Lower lobe of right lung (tissue), 2 donors: ENCODE results near the gene ARHGAP24. TPM values are rescaled to one million over a fixed set of nuclear protein-coding genes. Genes with fewer than 3 reads are reported as not detected.

ENCODE experiments used
- ATAC-seq, 2 donors: fragments of 200-7000 bp; cut with Tn5 transposase; one replicate each; pipeline ENCODE4 v1.9.1; 2020 to 2022; ENCODE audit warnings: mild to moderate bottlenecking in 2 of 2, moderate library complexity in 2 of 2
- DNase-seq: peaks from one replicate; pipeline ENCODE4 v3.0.0-alpha.2; 2020
- H3K27ac ChIP-seq: fragments of 200-600 bp; one replicate; pipeline ENCODE4 v1.8.0; 2022
- H3K27me3 ChIP-seq: fragments of 200-600 bp; one replicate; pipeline ENCODE4 v1.8.0; 2022; ENCODE audit warnings: low read depth
- H3K36me3 ChIP-seq: fragments of 200-600 bp; one replicate; pipeline ENCODE4 v1.8.0; 2022; ENCODE audit warnings: mild to moderate bottlenecking
- H3K4me1 ChIP-seq: fragments of 200-600 bp; one replicate; pipeline ENCODE4 v1.8.0; 2022
- H3K4me3 ChIP-seq: fragments of 200-600 bp; one replicate; pipeline ENCODE4 v1.8.0; 2022; ENCODE audit warnings: mild to moderate bottlenecking
- H3K9me3 ChIP-seq: fragments of 200-600 bp; one replicate; pipeline ENCODE4 v1.8.0; 2022
- intact Hi-C: fragments of 100-400 bp; cut with DNase I; formaldehyde crosslinking; loops from one replicate; pipeline ENCODE4 v1.11.0; 2022
- total RNA-seq: library from RNA; stranded (reverse); fragmentation: NEBNext Ultra II Directional; extraction: Animal tissue kit (Norgen Biotek cat#: 25700); gene quantifications from one replicate; pipeline ENCODE4 v1.2.1, GENCODE V29; 2021
- TF ChIP-seq, protein P1 (sequence below): fragments of 200-600 bp; IDR thresholded peaks from one replicate; pipeline ENCODE4 v1.8.0; 2022; ENCODE audit warnings: antibody characterized with exemption, mild to moderate bottlenecking
- donor health status: DM: no; HTN: yes; CAD: no; lungs with severe emphysema.

ARHGAP24 gene
- total RNA-seq, 1 donor from 2014 or later, result 28.7 TPM

- ATAC-seq, result no peak
- intact Hi-C loops, result no loop called here
- H3K4me1 ChIP-seq, result no peaks in the 10 kb centered on the region
- no peaks in the 10 kb centered on the region for H3K27me3 ChIP-seq
- H3K9me3 ChIP-seq, result no peaks in the 10 kb centered on the region
- no peak overlapping the region for H3K27ac ChIP-seq
- H3K36me3 ChIP-seq, result no peaks in the 10 kb centered on the region
- no peak overlapping the region for H3K4me3 ChIP-seq
- TF ChIP-seq, protein P1, sequence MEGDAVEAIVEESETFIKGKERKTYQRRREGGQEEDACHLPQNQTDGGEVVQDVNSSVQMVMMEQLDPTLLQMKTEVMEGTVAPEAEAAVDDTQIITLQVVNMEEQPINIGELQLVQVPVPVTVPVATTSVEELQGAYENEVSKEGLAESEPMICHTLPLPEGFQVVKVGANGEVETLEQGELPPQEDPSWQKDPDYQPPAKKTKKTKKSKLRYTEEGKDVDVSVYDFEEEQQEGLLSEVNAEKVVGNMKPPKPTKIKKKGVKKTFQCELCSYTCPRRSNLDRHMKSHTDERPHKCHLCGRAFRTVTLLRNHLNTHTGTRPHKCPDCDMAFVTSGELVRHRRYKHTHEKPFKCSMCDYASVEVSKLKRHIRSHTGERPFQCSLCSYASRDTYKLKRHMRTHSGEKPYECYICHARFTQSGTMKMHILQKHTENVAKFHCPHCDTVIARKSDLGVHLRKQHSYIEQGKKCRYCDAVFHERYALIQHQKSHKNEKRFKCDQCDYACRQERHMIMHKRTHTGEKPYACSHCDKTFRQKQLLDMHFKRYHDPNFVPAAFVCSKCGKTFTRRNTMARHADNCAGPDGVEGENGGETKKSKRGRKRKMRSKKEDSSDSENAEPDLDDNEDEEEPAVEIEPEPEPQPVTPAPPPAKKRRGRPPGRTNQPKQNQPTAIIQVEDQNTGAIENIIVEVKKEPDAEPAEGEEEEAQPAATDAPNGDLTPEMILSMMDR, result no peak
- DNase-seq, result no peak
These were observed 398.6 kb downstream of the ARHGAP24 start for GRCh38 chr4:85873566-85873965.

DNA sequence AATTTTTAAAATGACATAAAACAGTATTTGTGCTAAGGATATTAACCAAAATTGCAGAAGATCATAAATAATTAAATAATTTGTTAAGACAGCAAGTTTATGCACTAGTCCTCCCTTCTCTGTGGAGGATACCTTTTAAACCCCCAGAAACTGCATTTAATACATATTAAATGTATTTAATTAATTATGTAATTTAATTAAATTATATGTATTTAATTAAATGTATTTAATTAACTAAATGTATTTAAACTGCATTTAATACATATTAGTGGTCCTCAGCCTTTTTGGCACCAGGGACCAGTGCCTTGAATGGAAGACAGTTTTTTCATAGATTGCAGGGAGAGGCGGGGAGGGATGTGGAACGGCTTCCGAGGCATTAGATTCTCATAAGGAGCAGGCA, 404.6 kb downstream of the ARHGAP24 start:
- no peak for DNase-seq
- H3K4me1 ChIP-seq, result no peaks in the 10 kb centered on the region
- intact Hi-C loops, result no loop called here
- TF ChIP-seq, protein P1, result no peak
- no peaks in the 10 kb centered on the region for H3K36me3 ChIP-seq
- no peaks in the 10 kb centered on the region for H3K27me3 ChIP-seq
- no peak for ATAC-seq
- H3K9me3 ChIP-seq, result no peaks in the 10 kb centered on the region
- H3K27ac ChIP-seq, result no peak overlapping the region
- no peak overlapping the region for H3K4me3 ChIP-seq

- TF ChIP-seq, protein P1, result no peak
- no peak for DNase-seq
- H3K4me3 ChIP-seq, result no peak overlapping the region
- H3K27ac ChIP-seq, result no peak overlapping the region
- intact Hi-C loops, result no loop called here
- H3K4me1 ChIP-seq, result no peaks in the 10 kb centered on the region
- no peaks in the 10 kb centered on the region for H3K36me3 ChIP-seq
- ATAC-seq, result no peak
- H3K27me3 ChIP-seq, result no peaks in the 10 kb centered on the region
- no peaks in the 10 kb centered on the region for H3K9me3 ChIP-seq
These were observed 408.2 kb downstream of the ARHGAP24 start for GRCh38 chr4:85883180-85883579.

GRCh38 chr4:85884251-85884650, 409.3 kb downstream of the ARHGAP24 start:
- no peak overlapping the region for H3K4me3 ChIP-seq

GRCh38 chr4:85886665-85887064, 411.7 kb downstream of the ARHGAP24 start:
- Histone ChIP-seq H3K9me3 (no peaks in the 10 kb centered on the region), H3K4me3 (no peak overlapping the region), H3K27me3 (no peaks in the 10 kb centered on the region), H3K36me3 (no peaks in the 10 kb centered on the region), H3K4me1 (no peaks in the 10 kb centered on the region), H3K27ac (no peak overlapping the region)
- intact Hi-C loops, result no loop called here
- TF ChIP-seq, protein P1, result no peak
- ATAC-seq, result no peak
- no peak for DNase-seq

More at GRCh38 chr4:85884251-85884650, 409.3 kb downstream of the ARHGAP24 start:
- ATAC-seq, result no peak
- Histone ChIP-seq H3K27me3 (no peaks in the 10 kb centered on the region), H3K27ac (no peak overlapping the region), H3K4me1 (no peaks in the 10 kb centered on the region), H3K36me3 (no peaks in the 10 kb centered on the region), H3K9me3 (no peaks in the 10 kb centered on the region)
- no peak for DNase-seq
- intact Hi-C loops, result no loop called here
- TF ChIP-seq, protein P1, result no peak

- ATAC-seq, result no peak
These were observed 414.4 kb downstream of the ARHGAP24 start for GRCh38 chr4:85889314-85889713.

More at GRCh38 chr4:85889314-85889713, 414.4 kb downstream of the ARHGAP24 start:
- TF ChIP-seq, protein P1, result no peak
- Histone ChIP-seq H3K9me3 (no peaks in the 10 kb centered on the region), H3K36me3 (no peaks in the 10 kb centered on the region), H3K4me3 (no peak overlapping the region), H3K27ac (no peak overlapping the region), H3K27me3 (no peaks in the 10 kb centered on the region), H3K4me1 (no peaks in the 10 kb centered on the region)
- DNase-seq, result no peak
- intact Hi-C loops, result no loop called here
